OCI-LY3 (cell line): ENCODE measurements around the gene EIF6.

Experiments used
- H2AFZ ChIP-seq: fragments of 200-600, 300-600 bp; shearing (Covaris generic); 2 replicates; pipeline ENCODE4 v1.6.0; 2014; ENCODE audit warnings: antibody characterized with exemption, low read depth, low read length
- H3K27ac ChIP-seq: fragments of 200-600, 300-600 bp; sonication (generic); 2 replicates; pipeline ENCODE4 v1.5.1; 2014; ENCODE audit warnings: mild to moderate bottlenecking, low read length, moderate library complexity, mixed read lengths
- H3K27me3 ChIP-seq: fragments of 200-600, 300-600 bp; sonication (generic); 2 replicates; pipeline ENCODE4 v1.6.1; 2014; ENCODE audit warnings: low read depth, low read length, mixed read lengths
- H3K36me3 ChIP-seq: fragments of 200-600, 300-600 bp; sonication (generic); replicated peaks from 2 replicates; pipeline ENCODE3; 2014; ENCODE audit warnings: low read depth, low read length, mixed read lengths
- H3K4me1 ChIP-seq: fragments of 300-600, 200-600 bp; sonication (generic); 2 replicates; pipeline ENCODE4 v1.6.1; 2014; ENCODE audit warnings: low read length, mixed read lengths
- H3K4me2 ChIP-seq: fragments of 200-600, 300-600 bp; sonication (generic); 2 replicates; pipeline ENCODE4 v1.6.1; 2014; ENCODE audit warnings: low read length, mixed read lengths
- H3K4me3 ChIP-seq: fragments of 300-600, 200-600 bp; sonication (generic); 2 replicates; pipeline ENCODE4 v1.5.1; 2014; ENCODE audit warnings: antibody characterized with exemption, mild to moderate bottlenecking, low read length, moderate library complexity
- H3K79me2 ChIP-seq: fragments of 300-600, 200-600 bp; shearing (Covaris generic); 2 replicates; pipeline ENCODE4 v1.6.1; 2014; ENCODE audit warnings: mild to moderate bottlenecking, low read length, mixed read lengths
- H3K9ac ChIP-seq: fragments of 300-600, 200-600 bp; shearing (Covaris generic); 2 replicates; pipeline ENCODE4 v1.6.0; 2014; ENCODE audit warnings: mild to moderate bottlenecking, low read length, moderate library complexity
- H3K9me3 ChIP-seq: fragments of 200-600, 300-600 bp; shearing (Covaris generic); 2 replicates; pipeline ENCODE4 v1.6.1; 2014; ENCODE audit warnings: low read length, mixed read lengths; ENCODE audit not compliant: insufficient read depth
- H4K20me1 ChIP-seq: fragments of 200-600, 300-600 bp; sonication (generic); 2 replicates; pipeline ENCODE4 v1.6.1; 2016; ENCODE audit warnings: low read length, mixed read lengths; ENCODE audit not compliant: insufficient read depth
- EZH2phosphoT487 ChIP-seq: fragments of 200-600 bp; shearing (Covaris generic); IDR thresholded peaks from 2 replicates; pipeline ENCODE4 v1.6.1; 2018; ENCODE audit warnings: antibody characterized with exemption, mixed run types, low read depth
- TF ChIP-seq, protein P1 (sequence below): fragments of 200-600, 300-600 bp; sonication (generic); IDR thresholded peaks from 2 replicates; pipeline ENCODE4 v1.5.1; 2014; ENCODE audit warnings: antibody characterized with exemption, low read length, low read depth

The EIF6 gene

GRCh38 chr20:35314816-35315631 is 30.5 kb upstream of the EIF6 start:
- no peak overlapping the region for H3K4me3 ChIP-seq
- H3K79me2 ChIP-seq: no peaks in the 10 kb centered on the region
- H3K4me1 ChIP-seq: peaks cover 31% of the 10 kb centered on the region
- no peaks in the 10 kb centered on the region for H3K9me3 ChIP-seq
- no peak overlapping the region for H3K27ac ChIP-seq
- H3K36me3 ChIP-seq: no peaks in the 10 kb centered on the region
- H4K20me1 ChIP-seq: no peaks in the 10 kb centered on the region
- H2AFZ ChIP-seq: no peak overlapping the region
- no peak overlapping the region for H3K4me2 ChIP-seq
- no peaks in the 10 kb centered on the region for H3K27me3 ChIP-seq
- no peak for TF ChIP-seq EZH2phosphoT487
- TF ChIP-seq, protein P1, sequence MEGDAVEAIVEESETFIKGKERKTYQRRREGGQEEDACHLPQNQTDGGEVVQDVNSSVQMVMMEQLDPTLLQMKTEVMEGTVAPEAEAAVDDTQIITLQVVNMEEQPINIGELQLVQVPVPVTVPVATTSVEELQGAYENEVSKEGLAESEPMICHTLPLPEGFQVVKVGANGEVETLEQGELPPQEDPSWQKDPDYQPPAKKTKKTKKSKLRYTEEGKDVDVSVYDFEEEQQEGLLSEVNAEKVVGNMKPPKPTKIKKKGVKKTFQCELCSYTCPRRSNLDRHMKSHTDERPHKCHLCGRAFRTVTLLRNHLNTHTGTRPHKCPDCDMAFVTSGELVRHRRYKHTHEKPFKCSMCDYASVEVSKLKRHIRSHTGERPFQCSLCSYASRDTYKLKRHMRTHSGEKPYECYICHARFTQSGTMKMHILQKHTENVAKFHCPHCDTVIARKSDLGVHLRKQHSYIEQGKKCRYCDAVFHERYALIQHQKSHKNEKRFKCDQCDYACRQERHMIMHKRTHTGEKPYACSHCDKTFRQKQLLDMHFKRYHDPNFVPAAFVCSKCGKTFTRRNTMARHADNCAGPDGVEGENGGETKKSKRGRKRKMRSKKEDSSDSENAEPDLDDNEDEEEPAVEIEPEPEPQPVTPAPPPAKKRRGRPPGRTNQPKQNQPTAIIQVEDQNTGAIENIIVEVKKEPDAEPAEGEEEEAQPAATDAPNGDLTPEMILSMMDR: no peak
- no peak overlapping the region for H3K9ac ChIP-seq

- TF ChIP-seq EZH2phosphoT487: no peak
- TF ChIP-seq, protein P1: no peak
- no peaks in the 10 kb centered on the region for H3K27me3 ChIP-seq
- H4K20me1 ChIP-seq: no peaks in the 10 kb centered on the region
- H3K9ac ChIP-seq: no peak overlapping the region
- H3K36me3 ChIP-seq: no peaks in the 10 kb centered on the region
- H3K27ac ChIP-seq: no peak overlapping the region
- no peaks in the 10 kb centered on the region for H3K79me2 ChIP-seq
- H3K9me3 ChIP-seq: no peaks in the 10 kb centered on the region
- H3K4me1 ChIP-seq: peaks cover 19% of the 10 kb centered on the region
- no peak overlapping the region for H2AFZ ChIP-seq
- H3K4me3 ChIP-seq: no peak overlapping the region
- H3K4me2 ChIP-seq: no peak overlapping the region
These were observed 27.7 kb upstream of the EIF6 start for GRCh38 chr20:35312318-35312717.

- Histone ChIP-seq H3K27ac (no peak overlapping the region), H3K4me3 (no peak overlapping the region), H3K36me3 (no peaks in the 10 kb centered on the region), H3K27me3 (no peaks in the 10 kb centered on the region), H4K20me1 (no peaks in the 10 kb centered on the region), H3K9ac (no peak overlapping the region), H3K4me2 (peak overlapping the region; percentile 36), H2AFZ (no peak overlapping the region), H3K79me2 (no peaks in the 10 kb centered on the region), H3K9me3 (no peaks in the 10 kb centered on the region), H3K4me1 (peaks cover 19% of the 10 kb centered on the region)
- TF ChIP-seq, protein P1: no peak
- TF ChIP-seq EZH2phosphoT487: no peak
These were observed 27.2 kb upstream of the EIF6 start for GRCh38 chr20:35311822-35312221.

- H3K27me3 ChIP-seq: no peaks in the 10 kb centered on the region
- no peak overlapping the region for H3K9ac ChIP-seq
- no peak overlapping the region for H3K4me3 ChIP-seq
- H3K27ac ChIP-seq: no peak overlapping the region
- peaks cover 19% of the 10 kb centered on the region for H3K4me1 ChIP-seq
- no peaks in the 10 kb centered on the region for H3K36me3 ChIP-seq
- H3K79me2 ChIP-seq: no peaks in the 10 kb centered on the region
- TF ChIP-seq EZH2phosphoT487: no peak
- TF ChIP-seq, protein P1: no peak
- no peaks in the 10 kb centered on the region for H3K9me3 ChIP-seq
- H2AFZ ChIP-seq: peak overlapping the region; percentile 3; the same call in 1 of the 2 replicates
- H3K4me2 ChIP-seq: peak overlapping the region; percentile 36
- no peaks in the 10 kb centered on the region for H4K20me1 ChIP-seq
These were observed 26.8 kb upstream of the EIF6 start for GRCh38 chr20:35311409-35311808.
